Activated naive CD4-positive, alpha-beta T cell treated with anti-CD3 and anti-CD28 coated beads, Interleukin-2, amount 10 ng/mL, durations not matched to agents 7 days and 5 days (primary cell): ENCODE measurements around the gene ABCC1.
A peak's percentile ranks its signal among the peaks of the same experiment; 100 is the strongest.
"Not testable (repeated sequence)": the region's sequence is repeated elsewhere in the genome, so short reads cannot be mapped to it uniquely, and the experiment has no call there.

ENCODE experiments used
- CTCF ChIA-PET: fragments of 350-600 bp; sonication (Branson Sonifier 250); formaldehyde crosslinking; loops from one replicate; lab custom pipeline; 2021; ENCODE audit warnings: antibody characterized with exemption; lab: Charles Lee
- DNase-seq: peaks from one replicate; pipeline ENCODE4 v3.0.0-alpha.2; 2020
- H3K27ac Mint-ChIP-seq: one replicate; pipeline ENCODE4 v1.8.0; 2021; ENCODE audit warnings: mild to moderate bottlenecking, moderate library complexity, mixed read lengths
- H3K27me3 Mint-ChIP-seq: one replicate; pipeline ENCODE4 v1.8.0; 2021; ENCODE audit warnings: mild to moderate bottlenecking, mixed read lengths
- H3K36me3 Mint-ChIP-seq: one replicate; pipeline ENCODE4 v1.8.0; 2021; ENCODE audit warnings: mixed read lengths
- H3K4me1 Mint-ChIP-seq: one replicate; pipeline ENCODE4 v1.8.0; 2021; ENCODE audit warnings: mixed read lengths
- H3K4me3 Mint-ChIP-seq: one replicate; pipeline ENCODE4 v1.8.0; 2021; ENCODE audit warnings: mild to moderate bottlenecking, moderate library complexity, mixed read lengths
- H3K9me3 Mint-ChIP-seq: one replicate; pipeline ENCODE4 v1.8.0; 2021; ENCODE audit warnings: mixed read lengths

Gene ABCC1

DNA sequence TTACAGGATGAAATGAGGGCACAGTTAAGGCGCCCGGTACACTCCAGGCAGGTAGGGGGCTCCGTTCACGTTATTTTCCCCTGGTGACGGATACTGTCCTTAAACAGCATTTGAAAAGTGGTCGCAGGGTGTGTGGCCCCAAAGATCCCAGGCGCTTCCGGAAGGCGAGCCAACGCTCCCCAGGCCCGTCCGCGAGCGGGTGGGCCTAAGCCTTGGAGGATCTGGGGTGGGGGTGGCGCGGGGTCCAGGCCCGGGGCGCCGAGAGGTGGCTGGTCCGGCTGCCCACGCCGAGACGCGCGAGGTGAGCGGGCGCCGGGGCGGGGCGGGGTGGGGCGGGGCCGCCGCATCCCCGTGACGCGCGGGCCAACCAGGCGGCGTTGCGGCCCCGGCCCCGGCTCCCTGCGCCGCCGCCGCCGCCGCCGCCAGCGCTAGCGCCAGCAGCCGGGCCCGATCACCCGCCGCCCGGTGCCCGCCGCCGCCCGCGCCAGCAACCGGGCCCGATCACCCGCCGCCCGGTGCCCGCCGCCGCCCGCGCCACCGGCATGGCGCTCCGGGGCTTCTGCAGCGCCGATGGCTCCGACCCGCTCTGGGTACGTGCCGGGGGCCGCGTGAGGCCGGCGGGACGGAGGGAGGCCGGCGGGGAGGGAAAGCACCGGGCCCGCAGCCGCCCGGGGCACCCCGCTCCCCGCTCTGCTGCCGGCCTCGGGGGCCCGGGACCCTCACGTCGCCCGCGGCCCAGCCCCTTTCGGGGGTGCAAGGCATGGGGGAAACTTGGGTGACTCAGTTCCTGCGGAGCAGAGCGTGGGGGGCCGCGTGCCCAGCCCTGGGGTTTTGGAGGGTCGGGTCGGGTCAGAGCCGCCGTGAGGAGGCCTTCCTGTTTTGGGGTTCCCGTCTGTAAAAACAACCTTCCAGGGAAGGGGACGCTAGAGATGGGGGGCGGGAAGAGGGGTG lies at the start of gene ABCC1:
TSS of gene ABCC1 (plus strand) at position 407 of the 951 bp plus-strand sequence. CDS start at position 543, 136 bp downstream.
- peak within 1 kb of the TSS; percentile 97 for H3K27ac Mint-ChIP-seq
- peak within 1 kb of the TSS; percentile 98 for H3K4me3 Mint-ChIP-seq
- peaks cover 3% of the 10 kb centered on the region for H3K27me3 Mint-ChIP-seq
- CTCF ChIA-PET: interaction anchor here (0.9 to 1.4 kb wide), 2 partner anchors 7 to 70 kb away, joined by 3 read pairs; no protein-coding TSS in a partner anchor
- DNase-seq: peak; percentile 63
- H3K4me1 Mint-ChIP-seq: peaks cover 41% of the 10 kb centered on the region
- peaks cover 17% of the 10 kb centered on the region for H3K36me3 Mint-ChIP-seq
- no peaks in the 10 kb centered on the region for H3K9me3 Mint-ChIP-seq

GRCh38 chr16:15900357-15900756 lies 49.1 kb upstream of the ABCC1 start:
- DNase-seq: no peak
- Mint-ChIP-seq H3K4me1 (peaks cover 25% of the 10 kb centered on the region), H3K36me3 (no peaks in the 10 kb centered on the region), H3K4me3 (no peak overlapping the region), H3K9me3 (no peaks in the 10 kb centered on the region), H3K27ac (no peak overlapping the region), H3K27me3 (peaks cover 9% of the 10 kb centered on the region)
- CTCF ChIA-PET: interaction anchor here (0.6 kb wide), 1 partner anchor 21 kb away, joined by 3 read pairs; no protein-coding TSS in a partner anchor

DNA sequence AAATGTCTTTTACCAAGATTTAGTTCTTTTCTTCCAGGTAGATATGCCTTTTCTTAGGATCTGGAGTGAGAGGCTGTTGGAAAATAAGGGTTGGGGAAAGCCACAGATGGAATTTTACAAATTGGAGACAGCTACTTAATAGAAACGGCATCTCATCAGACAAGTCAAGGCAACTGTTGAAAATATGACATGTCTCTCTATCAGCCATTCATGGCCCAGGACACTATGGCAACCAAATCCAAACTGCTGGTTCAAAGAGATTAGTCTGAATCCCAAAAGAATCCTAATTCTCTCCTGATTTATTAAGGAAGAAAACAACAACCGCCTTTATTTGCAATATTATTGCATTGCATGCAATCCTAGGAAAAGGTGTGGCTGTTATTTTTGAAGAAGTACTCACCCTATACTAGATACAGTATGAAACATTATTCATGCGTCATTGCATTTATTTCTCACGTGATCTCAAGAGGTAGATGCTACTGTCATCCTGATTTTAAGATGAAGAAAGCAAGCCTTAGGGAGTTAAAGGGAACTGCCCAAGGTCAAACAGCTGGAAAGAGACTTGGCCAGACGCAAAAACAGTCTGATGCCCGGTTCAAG lies 48.4 kb upstream of the ABCC1 start:
- Mint-ChIP-seq H3K27me3 (peaks cover 9% of the 10 kb centered on the region), H3K4me1 (peaks cover 25% of the 10 kb centered on the region), H3K9me3 (no peaks in the 10 kb centered on the region), H3K36me3 (no peaks in the 10 kb centered on the region), H3K27ac (no peak overlapping the region), H3K4me3 (no peak overlapping the region)
- DNase-seq: no peak
- CTCF ChIA-PET: no interaction called here

GRCh38 chr16:15903960-15904359 lies 45.5 kb upstream of the ABCC1 start:
- Mint-ChIP-seq H3K9me3 (peaks cover 3% of the 10 kb centered on the region), H3K27ac (no peak overlapping the region), H3K4me1 (peaks cover 11% of the 10 kb centered on the region), H3K27me3 (peaks cover 13% of the 10 kb centered on the region), H3K4me3 (no peak overlapping the region), H3K36me3 (no peaks in the 10 kb centered on the region)
- DNase-seq: no peak
- CTCF ChIA-PET: no interaction called here

- H3K27me3 Mint-ChIP-seq: peaks cover 13% of the 10 kb centered on the region
- H3K9me3 Mint-ChIP-seq: peaks cover 3% of the 10 kb centered on the region
- H3K27ac Mint-ChIP-seq: no peak overlapping the region
- no peak overlapping the region for H3K4me3 Mint-ChIP-seq
- H3K36me3 Mint-ChIP-seq: no peaks in the 10 kb centered on the region
- H3K4me1 Mint-ChIP-seq: peaks cover 4% of the 10 kb centered on the region
- DNase-seq: no peak
- CTCF ChIA-PET: interaction anchor here (0.6 kb wide), 1 partner anchor 34 kb away, joined by 3 read pairs; no protein-coding TSS in a partner anchor
These were observed 43.0 kb upstream of the ABCC1 start for GRCh38 chr16:15906439-15906838.

DNA sequence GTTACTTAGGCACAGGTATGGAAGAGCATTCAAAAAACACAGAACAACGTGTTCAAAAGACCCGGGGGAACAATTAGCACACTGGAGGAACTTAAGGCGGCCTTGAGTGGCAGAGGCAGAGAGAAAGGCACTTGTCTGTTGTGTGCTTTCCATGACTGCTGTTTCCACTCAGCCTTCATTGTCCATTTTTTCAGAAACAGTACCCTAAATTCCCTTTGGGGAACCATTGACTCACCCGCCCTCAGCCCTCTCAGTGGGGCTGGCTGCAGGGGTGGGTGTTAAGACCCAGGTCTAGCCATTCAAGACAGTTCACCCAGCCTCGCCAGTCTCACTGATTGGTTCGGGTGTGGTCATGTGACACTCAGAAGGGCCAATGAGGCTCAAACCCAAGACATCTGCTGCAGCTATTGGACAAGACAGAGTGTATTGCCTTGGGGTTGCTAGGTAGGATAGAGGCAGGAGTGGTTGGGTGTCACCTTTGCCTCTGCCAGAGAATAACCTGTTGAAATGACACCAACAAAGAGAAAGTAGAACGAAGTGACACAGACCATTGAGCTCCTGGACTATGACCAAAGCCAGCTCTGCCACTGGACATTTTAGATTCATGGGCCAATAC lies 41.4 kb upstream of the ABCC1 start:
- no peak overlapping the region for H3K4me3 Mint-ChIP-seq
- peaks cover 10% of the 10 kb centered on the region for H3K27me3 Mint-ChIP-seq
- H3K27ac Mint-ChIP-seq: no peak overlapping the region
- peaks cover 3% of the 10 kb centered on the region for H3K9me3 Mint-ChIP-seq
- peak; percentile 29 for DNase-seq
- CTCF ChIA-PET: no interaction called here
- H3K4me1 Mint-ChIP-seq: peaks cover 12% of the 10 kb centered on the region
- H3K36me3 Mint-ChIP-seq: no peaks in the 10 kb centered on the region

DNA sequence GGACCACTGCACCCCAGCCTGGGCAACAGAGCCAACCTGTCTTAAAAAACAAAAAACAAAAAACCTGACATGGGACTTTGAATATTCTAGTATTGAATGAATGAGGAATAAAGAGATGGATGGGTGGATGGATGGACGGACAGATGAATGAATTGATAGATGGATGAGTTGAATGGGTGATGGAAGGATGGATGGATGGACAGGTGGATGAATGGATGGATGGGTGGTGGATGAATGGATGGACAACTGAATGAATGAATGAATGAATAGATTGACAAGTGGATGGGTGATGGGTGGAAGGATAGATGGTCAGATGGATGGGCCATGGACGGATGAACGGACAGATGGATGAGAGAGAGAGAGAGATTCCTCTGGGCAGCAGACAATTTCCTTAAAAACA lies 38.2 kb upstream of the ABCC1 start:
- H3K27ac Mint-ChIP-seq: no peak overlapping the region
- H3K4me3 Mint-ChIP-seq: no peak overlapping the region
- peaks cover 4% of the 10 kb centered on the region for H3K27me3 Mint-ChIP-seq
- H3K9me3 Mint-ChIP-seq: peaks cover 7% of the 10 kb centered on the region
- CTCF ChIA-PET: no interaction called here
- DNase-seq: no peak
- H3K4me1 Mint-ChIP-seq: peaks cover 17% of the 10 kb centered on the region
- H3K36me3 Mint-ChIP-seq: no peaks in the 10 kb centered on the region

GRCh38 chr16:15913046-15913698 lies 36.2 kb upstream of the ABCC1 start:
- Mint-ChIP-seq H3K36me3 (no peaks in the 10 kb centered on the region), H3K9me3 (peaks cover 8% of the 10 kb centered on the region), H3K4me3 (peak overlapping the region; percentile 31), H3K4me1 (peaks cover 17% of the 10 kb centered on the region), H3K27ac (peak overlapping the region; percentile 73), H3K27me3 (peaks cover 9% of the 10 kb centered on the region)
- CTCF ChIA-PET: no interaction called here
- DNase-seq: no peak

DNA sequence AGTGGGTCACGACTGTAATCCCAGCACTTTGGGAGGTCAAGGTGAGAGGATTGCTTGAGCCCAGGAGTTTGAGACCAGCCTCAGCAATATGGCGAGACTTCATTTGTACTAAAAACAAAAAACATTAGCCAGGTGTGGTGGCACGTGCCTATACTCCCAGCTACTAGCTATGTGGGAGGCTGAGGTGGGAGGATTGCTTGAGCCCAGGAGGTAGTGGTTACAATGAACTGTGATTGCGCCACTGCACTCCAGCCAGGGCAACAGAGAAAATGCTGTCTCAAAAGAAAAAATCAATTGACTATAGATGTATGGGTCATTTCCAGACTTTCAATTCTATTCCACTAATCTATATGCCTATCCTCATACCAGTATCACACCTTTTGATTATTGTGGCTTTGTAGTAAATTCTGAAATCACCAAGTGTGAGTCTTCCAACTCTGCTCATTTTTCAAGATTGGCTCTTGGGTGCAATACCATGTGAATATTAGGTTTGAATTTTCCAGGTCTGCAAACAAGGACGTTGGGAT lies 33.8 kb upstream of the ABCC1 start:
- CTCF ChIA-PET: no interaction called here
- Mint-ChIP-seq H3K27me3 (peaks cover 8% of the 10 kb centered on the region), H3K4me1 (peaks cover 17% of the 10 kb centered on the region), H3K36me3 (no peaks in the 10 kb centered on the region), H3K4me3 (no peak overlapping the region), H3K27ac (no peak overlapping the region), H3K9me3 (peaks cover 8% of the 10 kb centered on the region)
- DNase-seq: no peak

GRCh38 chr16:15916323-15916722 lies 33.1 kb upstream of the ABCC1 start:
- Mint-ChIP-seq H3K4me3 (no peak overlapping the region), H3K4me1 (peaks cover 14% of the 10 kb centered on the region), H3K27me3 (peaks cover 12% of the 10 kb centered on the region), H3K9me3 (peaks cover 8% of the 10 kb centered on the region), H3K27ac (no peak overlapping the region), H3K36me3 (no peaks in the 10 kb centered on the region)
- DNase-seq: no peak
- CTCF ChIA-PET: no interaction called here

- H3K36me3 Mint-ChIP-seq, H3K27ac Mint-ChIP-seq, H3K4me1 Mint-ChIP-seq, H3K4me3 Mint-ChIP-seq, H3K9me3 Mint-ChIP-seq, CTCF ChIA-PET, DNase-seq: not testable (repeated sequence)
- peaks cover 12% of the 10 kb centered on the region for H3K27me3 Mint-ChIP-seq
These were observed 31.1 kb upstream of the ABCC1 start for GRCh38 chr16:15918314-15918713.

GRCh38 chr16:15919331-15919730 lies 30.1 kb upstream of the ABCC1 start:
- Mint-ChIP-seq H3K36me3 (no peaks in the 10 kb centered on the region), H3K27me3 (peaks cover 12% of the 10 kb centered on the region), H3K27ac (no peak overlapping the region), H3K4me1 (no peaks in the 10 kb centered on the region), H3K4me3 (no peak overlapping the region), H3K9me3 (peaks cover 8% of the 10 kb centered on the region)
- CTCF ChIA-PET: no interaction called here
- DNase-seq: no peak

DNA sequence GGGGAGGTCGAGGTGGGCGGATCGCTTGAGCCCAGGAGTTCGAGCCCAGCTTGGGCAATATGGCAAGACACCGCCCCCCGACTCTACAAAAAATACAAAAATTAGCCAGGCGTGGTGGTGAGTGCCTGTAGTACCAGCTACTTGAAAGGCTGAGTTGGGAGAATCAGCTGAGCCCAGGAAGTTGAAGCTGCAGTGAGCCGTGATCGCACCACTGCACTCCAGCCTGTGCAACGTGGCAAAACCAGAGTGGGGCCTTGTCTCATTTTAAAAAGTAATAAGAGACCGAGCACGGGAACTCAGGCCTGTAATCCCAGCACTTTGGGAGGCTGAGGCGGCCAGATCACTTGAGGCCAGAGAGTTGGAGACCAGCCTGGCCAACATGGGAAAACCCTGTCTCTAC lies 24.4 kb upstream of the ABCC1 start:
- H3K27me3 Mint-ChIP-seq: peaks cover 3% of the 10 kb centered on the region
- no peak overlapping the region for H3K27ac Mint-ChIP-seq
- H3K36me3 Mint-ChIP-seq: no peaks in the 10 kb centered on the region
- no peak for DNase-seq
- no peak overlapping the region for H3K4me3 Mint-ChIP-seq
- H3K9me3 Mint-ChIP-seq: no peaks in the 10 kb centered on the region
- no peaks in the 10 kb centered on the region for H3K4me1 Mint-ChIP-seq
- CTCF ChIA-PET: no interaction called here

- CTCF ChIA-PET: no interaction called here
- Mint-ChIP-seq H3K27ac (no peak overlapping the region), H3K4me1 (no peaks in the 10 kb centered on the region), H3K4me3 (no peak overlapping the region), H3K9me3 (no peaks in the 10 kb centered on the region), H3K36me3 (no peaks in the 10 kb centered on the region), H3K27me3 (peaks cover 3% of the 10 kb centered on the region)
- no peak for DNase-seq
These were observed 23.8 kb upstream of the ABCC1 start for GRCh38 chr16:15925631-15926030.
